ENCODE measurements around the gene NFATC4. TPM values are rescaled to one million over a fixed set of nuclear protein-coding genes. Genes with fewer than 3 reads are reported as not detected.

NFATC4 gene
- total and polyA plus RNA-seq, 2 experiments from 2014 or later, result 20.9 to 26.6 TPM

GRCh38 chr14:24399999-24400718 lies 32.2 kb downstream of the NFATC4 start:
- H3K79me2 ChIP-seq (replicated peaks; ENCODE audit: insufficient read depth), result no peaks in the 10 kb centered on the region
- peaks cover 18% of the 10 kb centered on the region; the same call in 1 of the 2 replicates for H3K27me3 ChIP-seq (ENCODE audit: insufficient read depth)
- no peaks in the 10 kb centered on the region for H3K9me2 ChIP-seq (ENCODE audit: insufficient read depth)
- Mint-ChIP-seq H3K27me3 (ENCODE audit: insufficient read depth, low read depth, poor library complexity) (peaks cover 14% of the 10 kb centered on the region), H3K4me1 (peaks cover 63% of the 10 kb centered on the region), H3K27ac (no peak overlapping the region), H3K4me3 (peak overlapping the region; percentile 79), H3K36me3 (ENCODE audit: low read depth) (no peaks in the 10 kb centered on the region), H3K9me3 (no peaks in the 10 kb centered on the region)
- no peak for TF ChIP-seq ZNF331 (CRISPR knock-in tag; IDR thresholded peaks at IDR 0.05; ENCODE audit: low read depth)
- TF ChIP-seq NANOG (IDR thresholded peaks at IDR 0.05; ENCODE audit: borderline replicate concordance), result no peak
- no peak for TF ChIP-seq STAT1 (IDR thresholded peaks at IDR 0.05; ENCODE audit: unreplicated experiment)
- no peak for TF ChIP-seq EZH2 (IDR thresholded peaks at IDR 0.05; ENCODE audit: low read depth, unreplicated experiment)
- TF ChIP-seq ZNF114 (CRISPR knock-in tag; IDR thresholded peaks at IDR 0.05), result no peak
- no peak for TF ChIP-seq ETS1 (IDR thresholded peaks at IDR 0.05)
- TF ChIP-seq JUNB (IDR thresholded peaks at IDR 0.05; ENCODE audit: unreplicated experiment), result no peak
- TF ChIP-seq, protein P1, sequence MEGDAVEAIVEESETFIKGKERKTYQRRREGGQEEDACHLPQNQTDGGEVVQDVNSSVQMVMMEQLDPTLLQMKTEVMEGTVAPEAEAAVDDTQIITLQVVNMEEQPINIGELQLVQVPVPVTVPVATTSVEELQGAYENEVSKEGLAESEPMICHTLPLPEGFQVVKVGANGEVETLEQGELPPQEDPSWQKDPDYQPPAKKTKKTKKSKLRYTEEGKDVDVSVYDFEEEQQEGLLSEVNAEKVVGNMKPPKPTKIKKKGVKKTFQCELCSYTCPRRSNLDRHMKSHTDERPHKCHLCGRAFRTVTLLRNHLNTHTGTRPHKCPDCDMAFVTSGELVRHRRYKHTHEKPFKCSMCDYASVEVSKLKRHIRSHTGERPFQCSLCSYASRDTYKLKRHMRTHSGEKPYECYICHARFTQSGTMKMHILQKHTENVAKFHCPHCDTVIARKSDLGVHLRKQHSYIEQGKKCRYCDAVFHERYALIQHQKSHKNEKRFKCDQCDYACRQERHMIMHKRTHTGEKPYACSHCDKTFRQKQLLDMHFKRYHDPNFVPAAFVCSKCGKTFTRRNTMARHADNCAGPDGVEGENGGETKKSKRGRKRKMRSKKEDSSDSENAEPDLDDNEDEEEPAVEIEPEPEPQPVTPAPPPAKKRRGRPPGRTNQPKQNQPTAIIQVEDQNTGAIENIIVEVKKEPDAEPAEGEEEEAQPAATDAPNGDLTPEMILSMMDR (conservative IDR thresholded peaks at IDR 0.05; ENCODE audit: low read depth in 2 of 2), result no peak
- TF ChIP-seq, protein P2, sequence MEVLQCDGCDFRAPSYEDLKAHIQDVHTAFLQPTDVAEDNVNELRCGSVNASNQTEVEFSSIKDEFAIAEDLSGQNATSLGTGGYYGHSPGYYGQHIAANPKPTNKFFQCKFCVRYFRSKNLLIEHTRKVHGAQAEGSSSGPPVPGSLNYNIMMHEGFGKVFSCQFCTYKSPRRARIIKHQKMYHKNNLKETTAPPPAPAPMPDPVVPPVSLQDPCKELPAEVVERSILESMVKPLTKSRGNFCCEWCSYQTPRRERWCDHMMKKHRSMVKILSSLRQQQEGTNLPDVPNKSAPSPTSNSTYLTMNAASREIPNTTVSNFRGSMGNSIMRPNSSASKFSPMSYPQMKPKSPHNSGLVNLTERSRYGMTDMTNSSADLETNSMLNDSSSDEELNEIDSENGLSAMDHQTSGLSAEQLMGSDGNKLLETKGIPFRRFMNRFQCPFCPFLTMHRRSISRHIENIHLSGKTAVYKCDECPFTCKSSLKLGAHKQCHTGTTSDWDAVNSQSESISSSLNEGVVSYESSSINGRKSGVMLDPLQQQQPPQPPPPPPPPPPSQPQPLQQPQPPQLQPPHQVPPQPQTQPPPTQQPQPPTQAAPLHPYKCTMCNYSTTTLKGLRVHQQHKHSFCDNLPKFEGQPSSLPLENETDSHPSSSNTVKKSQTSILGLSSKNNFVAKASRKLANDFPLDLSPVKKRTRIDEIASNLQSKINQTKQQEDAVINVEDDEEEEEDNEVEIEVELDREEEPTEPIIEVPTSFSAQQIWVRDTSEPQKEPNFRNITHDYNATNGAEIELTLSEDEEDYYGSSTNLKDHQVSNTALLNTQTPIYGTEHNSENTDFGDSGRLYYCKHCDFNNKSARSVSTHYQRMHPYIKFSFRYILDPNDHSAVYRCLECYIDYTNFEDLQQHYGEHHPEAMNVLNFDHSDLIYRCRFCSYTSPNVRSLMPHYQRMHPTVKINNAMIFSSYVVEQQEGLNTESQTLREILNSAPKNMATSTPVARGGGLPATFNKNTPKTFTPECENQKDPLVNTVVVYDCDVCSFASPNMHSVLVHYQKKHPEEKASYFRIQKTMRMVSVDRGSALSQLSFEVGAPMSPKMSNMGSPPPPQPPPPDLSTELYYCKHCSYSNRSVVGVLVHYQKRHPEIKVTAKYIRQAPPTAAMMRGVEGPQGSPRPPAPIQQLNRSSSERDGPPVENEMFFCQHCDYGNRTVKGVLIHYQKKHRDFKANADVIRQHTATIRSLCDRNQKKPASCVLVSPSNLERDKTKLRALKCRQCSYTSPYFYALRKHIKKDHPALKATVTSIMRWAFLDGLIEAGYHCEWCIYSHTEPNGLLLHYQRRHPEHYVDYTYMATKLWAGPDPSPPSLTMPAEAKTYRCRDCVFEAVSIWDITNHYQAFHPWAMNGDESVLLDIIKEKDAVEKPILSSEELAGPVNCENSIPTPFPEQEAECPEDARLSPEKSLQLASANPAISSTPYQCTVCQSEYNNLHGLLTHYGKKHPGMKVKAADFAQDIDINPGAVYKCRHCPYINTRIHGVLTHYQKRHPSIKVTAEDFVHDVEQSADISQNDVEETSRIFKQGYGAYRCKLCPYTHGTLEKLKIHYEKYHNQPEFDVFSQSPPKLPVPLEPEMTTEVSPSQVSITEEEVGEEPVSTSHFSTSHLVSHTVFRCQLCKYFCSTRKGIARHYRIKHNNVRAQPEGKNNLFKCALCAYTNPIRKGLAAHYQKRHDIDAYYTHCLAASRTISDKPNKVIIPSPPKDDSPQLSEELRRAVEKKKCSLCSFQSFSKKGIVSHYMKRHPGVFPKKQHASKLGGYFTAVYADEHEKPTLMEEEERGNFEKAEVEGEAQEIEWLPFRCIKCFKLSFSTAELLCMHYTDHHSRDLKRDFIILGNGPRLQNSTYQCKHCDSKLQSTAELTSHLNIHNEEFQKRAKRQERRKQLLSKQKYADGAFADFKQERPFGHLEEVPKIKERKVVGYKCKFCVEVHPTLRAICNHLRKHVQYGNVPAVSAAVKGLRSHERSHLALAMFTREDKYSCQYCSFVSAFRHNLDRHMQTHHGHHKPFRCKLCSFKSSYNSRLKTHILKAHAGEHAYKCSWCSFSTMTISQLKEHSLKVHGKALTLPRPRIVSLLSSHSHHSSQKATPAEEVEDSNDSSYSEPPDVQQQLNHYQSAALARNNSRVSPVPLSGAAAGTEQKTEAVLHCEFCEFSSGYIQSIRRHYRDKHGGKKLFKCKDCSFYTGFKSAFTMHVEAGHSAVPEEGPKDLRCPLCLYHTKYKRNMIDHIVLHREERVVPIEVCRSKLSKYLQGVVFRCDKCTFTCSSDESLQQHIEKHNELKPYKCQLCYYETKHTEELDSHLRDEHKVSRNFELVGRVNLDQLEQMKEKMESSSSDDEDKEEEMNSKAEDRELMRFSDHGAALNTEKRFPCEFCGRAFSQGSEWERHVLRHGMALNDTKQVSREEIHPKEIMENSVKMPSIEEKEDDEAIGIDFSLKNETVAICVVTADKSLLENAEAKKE (CRISPR knock-in tag; IDR thresholded peaks at IDR 0.05), result no peak
- TF ChIP-seq, protein P3, sequence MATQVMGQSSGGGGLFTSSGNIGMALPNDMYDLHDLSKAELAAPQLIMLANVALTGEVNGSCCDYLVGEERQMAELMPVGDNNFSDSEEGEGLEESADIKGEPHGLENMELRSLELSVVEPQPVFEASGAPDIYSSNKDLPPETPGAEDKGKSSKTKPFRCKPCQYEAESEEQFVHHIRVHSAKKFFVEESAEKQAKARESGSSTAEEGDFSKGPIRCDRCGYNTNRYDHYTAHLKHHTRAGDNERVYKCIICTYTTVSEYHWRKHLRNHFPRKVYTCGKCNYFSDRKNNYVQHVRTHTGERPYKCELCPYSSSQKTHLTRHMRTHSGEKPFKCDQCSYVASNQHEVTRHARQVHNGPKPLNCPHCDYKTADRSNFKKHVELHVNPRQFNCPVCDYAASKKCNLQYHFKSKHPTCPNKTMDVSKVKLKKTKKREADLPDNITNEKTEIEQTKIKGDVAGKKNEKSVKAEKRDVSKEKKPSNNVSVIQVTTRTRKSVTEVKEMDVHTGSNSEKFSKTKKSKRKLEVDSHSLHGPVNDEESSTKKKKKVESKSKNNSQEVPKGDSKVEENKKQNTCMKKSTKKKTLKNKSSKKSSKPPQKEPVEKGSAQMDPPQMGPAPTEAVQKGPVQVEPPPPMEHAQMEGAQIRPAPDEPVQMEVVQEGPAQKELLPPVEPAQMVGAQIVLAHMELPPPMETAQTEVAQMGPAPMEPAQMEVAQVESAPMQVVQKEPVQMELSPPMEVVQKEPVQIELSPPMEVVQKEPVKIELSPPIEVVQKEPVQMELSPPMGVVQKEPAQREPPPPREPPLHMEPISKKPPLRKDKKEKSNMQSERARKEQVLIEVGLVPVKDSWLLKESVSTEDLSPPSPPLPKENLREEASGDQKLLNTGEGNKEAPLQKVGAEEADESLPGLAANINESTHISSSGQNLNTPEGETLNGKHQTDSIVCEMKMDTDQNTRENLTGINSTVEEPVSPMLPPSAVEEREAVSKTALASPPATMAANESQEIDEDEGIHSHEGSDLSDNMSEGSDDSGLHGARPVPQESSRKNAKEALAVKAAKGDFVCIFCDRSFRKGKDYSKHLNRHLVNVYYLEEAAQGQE (IDR thresholded peaks at IDR 0.05; ENCODE audit: unreplicated experiment), result no peak
- no peak for TF ChIP-seq CREB1 (CRISPR knock-in tag; IDR thresholded peaks at IDR 0.05; ENCODE audit: low read depth)
- no peak for ATAC-seq
- no peaks in the 10 kb centered on the region for H3K36me3 ChIP-seq (ENCODE audit: insufficient read depth)
- no peaks in the 10 kb centered on the region for H3F3A ChIP-seq (replicated peaks; ENCODE audit: low read depth)
- H3K27ac ChIP-seq (ENCODE audit: low read depth), result no peak overlapping the region
- no peak overlapping the region; the same call in 1 of the 2 replicates for H2AFZ ChIP-seq
- peaks cover 15% of the 10 kb centered on the region; the same call in 1 of the 2 replicates for H3K4me1 ChIP-seq (ENCODE audit: insufficient read depth)
- H4K20me1 ChIP-seq (replicated peaks; ENCODE audit: insufficient read depth), result no peaks in the 10 kb centered on the region; the same call in 1 of the 2 replicates
- H3K4me3 ChIP-seq, result peak overlapping the region; percentile 86
- H3K4me2 ChIP-seq, result peak overlapping the region; percentile 97
- DNase-seq (ENCODE audit: low spot score), result no peak

Data from GM23338 (cell line).